Aorta (tissue), 5 donors: ENCODE data around the gene TAGLN2. TPM values are rescaled to one million over a fixed set of nuclear protein-coding genes. Genes with fewer than 3 reads are reported as not detected.

Experiments used
- ATAC-seq: fragments of 200-7000 bp; cut with Tn5 transposase; one replicate; pipeline ENCODE4 v1.9.1; 2022; ENCODE audit warnings: moderate library complexity; ENCODE audit not compliant: low FRiP score
- DNase-seq, 2 donors: peaks; one replicate each; pipeline ENCODE4 v3.0.0-alpha.2; 2020
- H3K27ac ChIP-seq, 2 donors: one replicate each; pipeline ENCODE4 v1.5.1; 2013; ENCODE audit warnings: low read length in 2 of 2, mild to moderate bottlenecking in 2 of 2, moderate library complexity in 2 of 2, control low read depth in 1 of 2, inconsistent platforms in 1 of 2, low read depth in 1 of 2
- H3K27me3 ChIP-seq, 2 donors: one replicate each; pipeline ENCODE4 v1.6.1; 2013; ENCODE audit warnings: control low read depth in 1 of 2, low read length in 1 of 2, mild to moderate bottlenecking in 1 of 2, moderate library complexity in 1 of 2; ENCODE audit not compliant: insufficient read depth in 2 of 2, control insufficient read depth in 1 of 2
- H3K36me3 ChIP-seq, 2 donors: one replicate each; pipeline ENCODE4 v1.6.1; 2013; ENCODE audit warnings: control low read depth in 1 of 2, low read length in 1 of 2, mild to moderate bottlenecking in 1 of 2; ENCODE audit not compliant: insufficient read depth in 2 of 2, control insufficient read depth in 1 of 2
- H3K4me1 ChIP-seq, 2 donors: one replicate each; pipeline ENCODE4 v1.6.1; 2013; ENCODE audit warnings: low read length in 2 of 2, control low read depth in 1 of 2, mild to moderate bottlenecking in 1 of 2, moderate library complexity in 1 of 2; ENCODE audit not compliant: insufficient read depth in 2 of 2, control insufficient read depth in 1 of 2
- H3K4me3 ChIP-seq, 2 donors: one replicate each; pipeline ENCODE4 v1.5.1; 2013; ENCODE audit warnings: low read length in 2 of 2, control low read depth in 1 of 2, mild to moderate bottlenecking in 1 of 2
- H3K9me3 ChIP-seq: one replicate; pipeline ENCODE4 v1.6.1; 2013; ENCODE audit warnings: mild to moderate bottlenecking, low read length; ENCODE audit not compliant: control insufficient read depth
- WGBS, 2 donors: extraction: QIAGEN DNeasy Blood & Tissue Kit; methylation state at CpG; one replicate each; pipeline ENCODE4 v1.1.7; 2013; 5-methylcytosine and 5-hydroxymethylcytosine counted together
- intact Hi-C, 2 donors: fragments of 100-400 bp; cut with DNase I; formaldehyde crosslinking; loops; one replicate each; pipeline versions ENCODE4 v1.14.2 to v1.15.0; 2022
- polyA plus RNA-seq, 2 donors: library from polyadenylated mRNA; stranded (reverse); fragments of 200-250 nt; gene quantifications; one replicate each; pipeline ENCODE4 v1.2.3, GENCODE V29; 2013
- total RNA-seq, 2 donors: library from RNA; stranded (reverse); fragmentation: NEBNext Ultra II Directional; extraction: Animal tissue kit (Norgen Biotek cat#: 25700); gene quantifications; one replicate each; pipeline ENCODE4 v1.2.1, GENCODE V29; 2021
- donor health status: healthy with polysubstance abuse.
- donor health status: Bipolar disorder and iron deficiency.
- donor health status: DM: no; HTN: no; CAD: no.
- donor health status: DM: no; HTN: no; CAD: no.
- donor health status: DM: yes; HTN: yes; CAD: no.

The TAGLN2 gene
- total and polyA plus RNA-seq, 4 donors: 316 to 383 (median 350) TPM

DNA sequence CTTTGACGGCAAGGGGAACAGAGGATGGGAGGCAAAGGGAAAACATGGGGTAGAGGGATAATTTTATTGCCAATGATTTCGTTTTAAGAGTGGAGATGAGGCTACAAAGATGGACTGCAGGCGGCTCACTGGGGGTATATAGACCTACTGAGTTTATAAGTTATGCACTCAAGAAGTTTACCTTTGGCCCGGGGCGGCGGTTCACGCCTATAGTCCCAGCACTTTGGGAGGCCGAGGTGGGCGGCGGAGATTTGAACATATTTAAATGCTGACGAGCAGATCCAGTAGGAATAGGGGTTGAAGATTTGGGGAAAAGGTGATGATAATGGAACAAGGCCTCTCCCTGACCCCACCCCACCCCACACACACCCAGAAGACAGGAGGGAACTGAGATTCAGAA lies 36.9 kb upstream of the TAGLN2 start:
- Histone ChIP-seq H3K4me1 (no peaks in the 10 kb centered on the region), H3K36me3 (no peaks in the 10 kb centered on the region), H3K27ac (no peak overlapping the region), H3K4me3 (no peak overlapping the region), H3K9me3 (no peaks in the 10 kb centered on the region), H3K27me3 (no peaks in the 10 kb centered on the region)
- DNase-seq: no peak
- ATAC-seq: no peak
- WGBS, 2 donors: 95 to 96% methylated on average over 11 of the region's 11 CpGs
- intact Hi-C loops: no loop called here

DNA sequence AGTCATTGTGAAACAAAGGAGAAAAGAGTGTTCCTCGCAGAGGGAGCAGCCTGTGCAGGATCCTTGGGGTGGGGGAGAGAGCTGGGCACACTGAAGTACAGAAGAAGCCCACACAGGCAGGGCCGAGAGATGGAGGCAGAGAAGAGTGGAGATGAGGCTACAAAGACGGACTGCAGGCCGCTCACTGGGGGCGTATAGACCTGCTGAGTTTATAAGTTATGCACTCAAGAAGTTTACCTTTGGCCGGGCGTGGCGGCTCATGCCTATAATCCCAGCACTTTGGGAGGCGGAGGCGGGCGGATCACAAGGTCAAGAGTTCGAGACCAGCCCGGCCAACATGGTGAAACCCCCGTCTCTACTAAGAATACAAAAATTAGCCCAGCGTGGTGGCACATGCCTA lies 36.3 kb upstream of the TAGLN2 start:
- 92 to 94% methylated on average over 15 of the region's 15 CpGs for WGBS, 2 donors
- Histone ChIP-seq H3K9me3 (no peaks in the 10 kb centered on the region), H3K4me1 (no peaks in the 10 kb centered on the region), H3K4me3 (no peak overlapping the region), H3K27me3 (no peaks in the 10 kb centered on the region), H3K36me3 (no peaks in the 10 kb centered on the region), H3K27ac (no peak overlapping the region)
- no peak for DNase-seq
- no peak for ATAC-seq
- intact Hi-C loops: no loop called here

DNA sequence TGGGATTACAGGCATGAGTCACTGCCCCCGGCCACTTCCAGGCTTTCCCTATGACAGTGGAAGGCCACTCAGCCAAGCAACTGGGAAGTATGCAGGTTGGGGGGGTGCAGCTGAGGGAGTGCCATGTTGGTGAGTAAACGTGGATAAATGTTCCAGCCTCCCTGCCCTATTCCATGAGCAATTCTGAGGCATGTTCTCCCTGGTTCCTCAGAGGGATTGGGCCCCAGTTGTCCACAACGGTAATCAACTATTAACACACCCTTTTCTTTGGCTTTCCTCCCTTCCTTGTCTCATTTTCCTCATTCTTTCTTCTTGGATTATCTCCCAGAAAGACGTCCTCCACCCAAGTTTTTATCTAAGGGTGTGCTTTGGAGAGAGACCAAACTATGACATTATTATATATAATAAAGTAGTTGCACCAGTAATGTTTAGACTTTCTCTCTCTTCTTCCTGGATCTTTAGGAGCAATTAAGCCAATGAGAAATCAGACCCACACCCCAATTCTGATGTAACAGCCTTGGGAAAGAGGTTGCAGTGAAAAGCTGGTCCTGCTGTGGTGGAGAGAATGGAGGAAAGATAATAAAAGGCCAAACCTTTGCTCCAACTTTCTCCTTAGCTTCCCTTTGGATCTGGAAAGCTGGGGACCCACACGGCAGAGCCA lies 35.5 kb upstream of the TAGLN2 start:
- Histone ChIP-seq H3K27me3 (no peaks in the 10 kb centered on the region), H3K4me1 (no peaks in the 10 kb centered on the region), H3K4me3 (no peak overlapping the region), H3K9me3 (no peaks in the 10 kb centered on the region), H3K27ac (no peak overlapping the region), H3K36me3 (no peaks in the 10 kb centered on the region)
- whole genome bisulfite sequencing, 2 donors: 15 to 23% methylated on average over 5 of the region's 5 CpGs
- ATAC-seq: peak; percentile 82
- intact Hi-C loops: no loop called here
- peak; percentile 80 to 83 for DNase-seq

DNA sequence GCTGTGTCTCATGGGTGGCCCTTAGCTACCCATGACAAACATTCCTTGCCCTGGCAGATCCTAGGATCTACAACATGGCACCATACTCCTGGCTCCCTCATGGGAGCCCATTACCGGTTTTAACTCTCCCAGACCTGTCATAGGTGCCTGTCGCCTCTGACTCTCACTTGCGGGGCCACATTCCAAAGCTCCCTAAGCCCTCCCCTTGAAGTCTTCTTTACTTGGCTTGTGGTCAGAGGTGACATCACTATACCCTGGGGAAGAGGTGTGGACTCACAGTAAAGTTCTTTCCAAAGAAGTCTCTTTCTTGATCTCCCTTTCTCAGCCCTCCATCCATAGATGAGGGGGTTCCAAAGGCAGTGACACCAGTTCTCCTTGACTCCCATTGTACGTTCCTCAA lies 34.1 kb upstream of the TAGLN2 start:
- H3K36me3 ChIP-seq: no peaks in the 10 kb centered on the region
- H3K27me3 ChIP-seq: no peaks in the 10 kb centered on the region
- no peaks in the 10 kb centered on the region for H3K9me3 ChIP-seq
- intact Hi-C loops: no loop called here
- H3K4me1 ChIP-seq: no peaks in the 10 kb centered on the region
- ATAC-seq (no peak), DNase-seq (no peak)
- WGBS, 2 donors: 72 to 79% methylated on average over 4 of the region's 4 CpGs
- no peak overlapping the region for H3K4me3 ChIP-seq
- no peak overlapping the region for H3K27ac ChIP-seq

DNA sequence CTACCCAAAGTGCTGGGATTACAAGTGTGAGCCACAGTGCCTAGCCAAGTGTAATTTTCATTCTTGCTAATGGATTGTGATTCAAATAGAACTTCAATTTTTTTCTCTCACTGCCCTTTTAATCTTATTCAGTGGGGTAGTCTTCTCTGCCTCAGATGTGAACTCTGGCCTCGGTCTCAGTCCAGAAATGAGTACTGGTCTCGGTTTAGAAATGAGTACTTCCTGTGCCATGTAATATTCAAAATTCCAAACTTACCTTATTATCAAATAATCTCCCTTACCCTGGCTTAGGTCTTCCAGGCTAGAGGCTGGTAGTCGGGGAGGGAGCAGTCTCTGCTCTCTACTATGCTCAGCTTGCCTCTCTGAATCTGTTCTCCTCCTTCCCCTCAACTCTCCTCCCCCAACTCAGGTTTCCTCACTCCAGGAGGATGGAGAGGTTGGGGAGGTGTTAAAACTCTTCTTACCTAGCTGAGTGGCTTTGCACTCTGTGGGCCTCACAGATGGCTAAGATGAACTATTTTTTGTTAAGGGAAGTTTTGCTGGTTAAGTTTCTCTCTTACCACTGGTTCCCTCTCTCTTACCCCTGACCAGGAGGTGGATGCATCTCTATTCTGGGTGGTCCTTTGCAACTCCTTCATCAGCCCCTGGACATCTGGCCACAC lies 33.5 kb upstream of the TAGLN2 start:
- ATAC-seq (no peak), DNase-seq (no peak)
- 71 to 73% methylated on average over 3 of the region's 3 CpGs for WGBS, 2 donors
- H3K4me1 ChIP-seq: no peaks in the 10 kb centered on the region
- intact Hi-C loops: no loop called here
- no peak overlapping the region for H3K4me3 ChIP-seq
- H3K9me3 ChIP-seq: no peaks in the 10 kb centered on the region
- no peaks in the 10 kb centered on the region for H3K27me3 ChIP-seq
- H3K27ac ChIP-seq: no peak overlapping the region
- no peaks in the 10 kb centered on the region for H3K36me3 ChIP-seq

DNA sequence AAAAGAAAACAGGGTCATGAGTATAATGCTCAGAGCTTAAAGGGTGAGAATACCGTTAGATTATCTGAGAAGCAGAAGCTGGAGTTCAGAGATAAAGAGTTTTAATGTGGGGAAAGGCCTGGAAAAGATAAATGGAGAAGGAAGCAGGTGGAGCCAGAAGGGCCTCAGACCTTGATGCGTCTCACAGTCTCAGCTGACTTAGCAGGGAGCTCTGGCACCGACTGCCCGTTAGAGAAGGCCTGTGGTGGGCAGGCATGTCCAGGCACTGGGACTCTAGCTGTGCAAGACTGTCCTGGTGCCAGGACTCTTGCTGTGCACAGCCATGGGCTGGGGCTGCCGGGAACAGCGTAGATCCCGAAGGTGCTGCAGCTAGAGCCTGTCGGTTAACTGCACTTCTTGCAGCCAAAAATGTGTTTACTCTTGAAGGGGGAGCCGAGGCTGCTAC lies 32.5 kb upstream of the TAGLN2 start:
- H3K9me3 ChIP-seq: no peaks in the 10 kb centered on the region
- intact Hi-C loops: no loop called here
- 61 to 64% methylated on average over 9 of the region's 9 CpGs for WGBS, 2 donors
- H3K4me1 ChIP-seq: no peaks in the 10 kb centered on the region
- DNase-seq: no peak
- ATAC-seq: no peak
- H3K27ac ChIP-seq: no peak overlapping the region
- H3K27me3 ChIP-seq: no peaks in the 10 kb centered on the region
- H3K36me3 ChIP-seq: no peaks in the 10 kb centered on the region
- no peak overlapping the region for H3K4me3 ChIP-seq

DNA sequence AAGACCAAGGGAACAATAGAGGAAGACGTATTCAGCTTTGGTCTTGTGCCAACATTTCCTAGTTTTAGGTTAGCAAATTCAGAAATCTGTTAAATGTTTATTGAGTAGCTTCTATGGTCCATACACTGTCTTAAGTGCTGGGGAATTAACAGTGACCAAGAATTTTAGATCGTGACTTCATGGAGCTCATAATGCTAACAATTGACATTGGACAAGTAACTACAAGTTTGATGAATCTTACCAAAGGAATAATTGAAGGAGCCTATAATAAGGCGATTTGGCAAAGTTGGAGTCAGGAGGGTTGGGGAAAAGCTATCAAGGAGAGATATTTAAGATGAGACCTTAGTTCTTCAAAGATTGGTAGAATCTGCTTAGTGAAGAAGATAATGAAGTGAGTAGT lies 30.1 kb upstream of the TAGLN2 start:
- no peaks in the 10 kb centered on the region for H3K36me3 ChIP-seq
- DNase-seq (no peak), ATAC-seq (no peak)
- no peaks in the 10 kb centered on the region for H3K4me1 ChIP-seq
- no peaks in the 10 kb centered on the region for H3K27me3 ChIP-seq
- H3K9me3 ChIP-seq: no peaks in the 10 kb centered on the region
- H3K27ac ChIP-seq: no peak overlapping the region
- WGBS, 2 donors: 78 to 81% methylated on average over 3 of the region's 3 CpGs
- no peak overlapping the region for H3K4me3 ChIP-seq
- intact Hi-C loops: no loop called here

DNA sequence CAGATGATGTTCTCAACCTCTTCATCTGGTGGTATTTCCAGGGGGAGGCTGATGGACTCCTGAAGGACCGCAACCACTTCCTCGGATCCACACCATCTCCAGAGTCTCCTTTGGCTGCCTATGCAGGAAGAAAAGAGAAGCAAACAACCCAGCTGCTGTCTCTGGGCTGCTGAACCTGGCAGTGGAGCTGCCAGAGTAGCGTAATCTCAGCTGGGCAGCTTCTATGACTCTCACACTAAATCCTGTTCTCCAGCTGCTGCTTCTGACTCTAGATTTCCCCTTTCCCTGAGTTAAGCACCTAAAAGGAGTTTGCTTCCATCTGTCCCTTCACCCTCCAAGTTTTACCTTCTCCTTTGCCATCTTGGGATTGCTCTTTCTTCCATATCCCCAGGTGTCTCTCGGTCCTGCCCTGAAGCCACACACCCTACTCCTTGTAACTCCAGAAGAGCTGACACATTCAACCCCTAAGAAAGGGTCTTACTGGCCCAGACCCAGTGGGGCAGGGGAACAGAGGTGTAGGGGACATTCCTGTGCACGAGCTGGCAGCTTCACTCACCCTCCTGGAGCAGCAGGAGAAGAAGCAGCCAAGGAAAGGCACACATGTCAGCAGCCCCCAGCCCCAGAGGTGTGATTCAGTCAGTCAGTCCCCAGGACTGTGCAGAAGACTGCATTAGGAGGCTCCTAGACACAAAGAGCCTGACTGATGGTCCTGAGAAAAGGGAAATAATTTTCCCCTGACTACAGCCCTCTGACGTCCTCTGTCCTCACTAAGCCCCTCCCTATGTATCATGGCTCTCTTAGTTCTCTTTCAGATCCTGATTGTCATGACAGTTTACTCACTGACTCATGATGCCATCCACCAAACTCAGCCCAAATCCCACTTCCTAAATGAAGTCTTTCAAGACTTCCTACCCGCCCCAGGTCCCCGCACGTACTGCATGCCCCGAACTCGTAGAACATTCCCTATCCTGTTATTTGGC lies 28.5 kb upstream of the TAGLN2 start, which contains the start of gene SLAMF9:
TSS of gene SLAMF9 (minus strand) at position 702 of the 980 bp plus-strand sequence. CDS start at position 602, 100 bp downstream.
- Histone ChIP-seq H3K27me3 (no peaks in the 10 kb centered on the region), H3K4me1 (no peaks in the 10 kb centered on the region), H3K9me3 (no peaks in the 10 kb centered on the region), H3K4me3 (no peak within 1 kb of the TSS), H3K36me3 (no peaks in the 10 kb centered on the region), H3K27ac (no peak within 1 kb of the TSS)
- intact Hi-C loops: no loop called here
- WGBS, 2 donors: 66 to 68% methylated on average over 11 of the region's 11 CpGs
- ATAC-seq (no peak), DNase-seq (peak in 1 of 2 donors; percentile 35)
